ENCODE results near the gene FOXC1. TPM values are rescaled to one million over a fixed set of nuclear protein-coding genes. Genes with fewer than 3 reads are reported as not detected.

Gene FOXC1
- total RNA-seq (2014; rRNA removed; shearing (Covaris generic); ENCODE audit: low replicate concordance) = 73.5 and 88.4 TPM in 2 replicates

DNA sequence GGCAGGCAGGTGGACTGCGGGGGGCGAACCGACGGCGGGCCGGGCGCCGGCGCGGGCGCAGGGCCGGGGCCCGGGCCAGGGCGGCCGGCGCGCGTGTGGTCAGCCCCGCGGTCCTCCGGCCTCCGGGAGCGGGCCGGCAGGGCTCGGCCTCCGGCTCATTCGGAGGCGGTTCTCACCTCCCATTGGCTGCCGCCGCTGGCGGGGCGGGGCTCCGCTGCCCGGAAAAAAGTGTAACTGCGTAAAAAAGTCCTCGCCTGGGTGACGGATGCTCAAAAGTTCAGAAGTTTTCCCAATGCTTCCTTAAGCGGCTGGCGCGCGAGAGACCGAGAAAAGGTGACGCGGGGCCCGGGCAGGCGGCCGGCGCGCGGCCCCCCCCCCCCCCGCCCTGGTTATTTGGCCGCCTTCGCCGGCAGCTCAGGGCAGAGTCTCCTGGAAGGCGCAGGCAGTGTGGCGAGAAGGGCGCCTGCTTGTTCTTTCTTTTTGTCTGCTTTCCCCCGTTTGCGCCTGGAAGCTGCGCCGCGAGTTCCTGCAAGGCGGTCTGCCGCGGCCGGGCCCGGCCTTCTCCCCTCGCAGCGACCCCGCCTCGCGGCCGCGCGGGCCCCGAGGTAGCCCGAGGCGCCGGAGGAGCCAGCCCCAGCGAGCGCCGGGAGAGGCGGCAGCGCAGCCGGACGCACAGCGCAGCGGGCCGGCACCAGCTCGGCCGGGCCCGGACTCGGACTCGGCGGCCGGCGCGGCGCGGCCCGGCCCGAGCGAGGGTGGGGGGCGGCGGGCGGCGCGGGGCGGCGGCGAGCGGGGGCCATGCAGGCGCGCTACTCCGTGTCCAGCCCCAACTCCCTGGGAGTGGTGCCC is at the start of gene FOXC1:
TSS of gene FOXC1 (plus strand) at position 268 of the 849 bp plus-strand sequence. CDS start at position 799, 531 bp downstream.
- in situ Hi-C loops (cut with HindIII; ENCODE audit: low pct_unique_long_range_greater_than_20kb, low sequenced_read_pairs) = loop anchor here (10.0 kb wide), 1 partner anchor 1025 kb away; no protein-coding TSS in a partner anchor

DNA sequence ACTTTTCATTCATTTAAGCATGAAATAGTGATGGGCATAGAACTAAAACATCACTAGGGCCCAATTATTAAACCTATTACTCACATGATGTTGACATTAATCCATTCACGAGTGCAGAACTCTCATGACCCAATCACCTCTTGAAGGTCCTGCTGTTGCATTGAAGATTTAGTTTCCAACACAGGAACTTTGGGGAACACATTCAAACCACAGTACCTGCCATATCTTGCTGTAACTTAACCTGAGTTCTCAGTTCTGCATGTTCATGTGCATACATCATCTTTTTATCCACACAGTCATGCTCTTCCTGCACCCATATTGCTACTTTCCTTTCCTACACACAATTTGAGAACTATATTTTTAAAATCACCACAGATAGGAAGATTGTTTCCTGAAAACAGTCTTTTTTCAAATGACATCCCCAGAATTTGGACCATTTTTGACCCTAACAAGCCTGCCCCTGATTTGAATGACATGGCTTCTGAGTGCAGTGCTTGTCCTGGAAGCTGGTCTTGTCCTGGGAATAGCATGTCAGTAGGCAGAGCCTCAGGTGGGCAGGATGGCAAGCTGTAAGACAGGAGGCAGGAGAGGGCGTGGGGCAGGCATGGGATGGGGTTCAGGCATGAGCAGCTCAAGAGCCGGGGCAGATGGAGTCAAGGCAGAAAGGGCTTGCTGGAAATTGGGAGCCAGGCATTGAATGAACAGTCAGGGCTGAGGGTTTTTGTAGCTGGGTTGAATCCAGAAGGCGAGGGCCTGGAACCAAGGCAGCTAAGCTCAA is 49.2 kb upstream of the FOXC1 start:
- in situ Hi-C loops (cut with HindIII; ENCODE audit: low pct_unique_long_range_greater_than_20kb, low sequenced_read_pairs) = no loop called here
- DNase-seq (ENCODE audit: low read depth) = no peak

More for the DNA sequence above, at the start of gene FOXC1:
- DNase-seq (ENCODE audit: low read depth) = peak; percentile 98

- no peak for DNase-seq (ENCODE audit: low read depth)
- in situ Hi-C loops (cut with HindIII; ENCODE audit: low pct_unique_long_range_greater_than_20kb, low sequenced_read_pairs) = no loop called here
Observed at GRCh38 chr6:1561355-1561754, 48.4 kb upstream of the FOXC1 start.

DNA sequence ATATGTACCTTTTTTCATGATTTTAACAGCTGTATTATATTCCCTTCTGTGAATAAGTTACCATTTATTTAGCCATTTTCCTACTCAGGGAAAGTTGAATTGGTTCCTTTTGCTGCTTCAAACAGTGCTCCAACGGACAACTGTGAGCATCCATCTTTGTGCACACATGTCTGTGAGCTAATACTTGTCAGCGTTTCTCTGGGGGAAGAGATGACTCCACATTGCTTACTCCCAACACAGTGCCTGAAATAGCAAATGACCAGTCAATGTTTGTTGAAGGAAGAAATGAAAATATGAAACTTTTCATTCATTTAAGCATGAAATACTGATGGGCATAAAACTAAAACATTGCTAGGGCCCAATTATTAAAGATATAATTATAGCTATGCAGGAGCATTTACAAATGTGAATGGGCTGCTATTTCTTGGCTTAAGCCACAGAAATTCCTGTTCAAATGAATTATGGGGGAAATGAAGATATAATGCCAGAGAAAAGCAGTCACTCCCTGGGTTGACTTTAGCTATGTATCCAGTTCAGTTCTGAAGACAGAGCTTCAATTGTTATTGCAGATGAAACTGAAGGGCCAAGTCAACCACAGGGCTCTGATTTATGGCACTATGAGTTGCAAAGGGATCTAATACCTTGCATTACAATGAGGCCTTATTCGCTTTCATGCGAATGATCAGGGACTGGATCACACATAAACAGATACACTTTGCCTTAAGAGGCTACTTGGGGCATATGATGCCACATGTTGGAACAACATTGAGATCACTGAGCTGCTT is 47.4 kb upstream of the FOXC1 start:
- in situ Hi-C loops (cut with HindIII; ENCODE audit: low pct_unique_long_range_greater_than_20kb, low sequenced_read_pairs) = no loop called here
- DNase-seq (ENCODE audit: low read depth) = no peak

DNA sequence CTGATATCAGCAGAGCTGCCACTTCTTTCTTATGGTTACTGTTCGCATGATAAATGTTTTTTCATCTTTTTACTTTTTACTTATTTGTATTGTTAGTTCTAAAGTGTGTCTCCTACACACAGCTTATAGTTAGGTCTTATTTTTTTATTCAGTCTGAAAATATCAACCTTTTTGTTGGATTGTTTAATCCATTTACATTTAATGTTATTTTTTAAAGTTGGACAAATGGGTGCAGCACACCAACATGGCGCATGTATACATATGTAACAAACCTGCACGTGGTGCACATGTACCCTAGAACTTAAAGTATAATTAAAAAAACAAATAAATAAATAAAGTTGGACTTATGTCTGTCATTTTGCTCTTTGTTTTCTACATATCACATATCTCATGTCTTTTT is 40.3 kb upstream of the FOXC1 start:
- in situ Hi-C loops (cut with HindIII; ENCODE audit: low pct_unique_long_range_greater_than_20kb, low sequenced_read_pairs) = no loop called here

GRCh38 chr6:1570848-1571247 is 38.9 kb upstream of the FOXC1 start:
- DNase-seq (ENCODE audit: low read depth) = no peak
- in situ Hi-C loops (cut with HindIII; ENCODE audit: low pct_unique_long_range_greater_than_20kb, low sequenced_read_pairs) = no loop called here

More for the DNA sequence above, 40.3 kb upstream of the FOXC1 start:
- DNase-seq (ENCODE audit: low read depth) = no peak

- in situ Hi-C loops (cut with HindIII; ENCODE audit: low pct_unique_long_range_greater_than_20kb, low sequenced_read_pairs) = no loop called here
- DNase-seq (ENCODE audit: low read depth) = no peak
Observed at GRCh38 chr6:1572892-1573291, 36.8 kb upstream of the FOXC1 start.

DNA sequence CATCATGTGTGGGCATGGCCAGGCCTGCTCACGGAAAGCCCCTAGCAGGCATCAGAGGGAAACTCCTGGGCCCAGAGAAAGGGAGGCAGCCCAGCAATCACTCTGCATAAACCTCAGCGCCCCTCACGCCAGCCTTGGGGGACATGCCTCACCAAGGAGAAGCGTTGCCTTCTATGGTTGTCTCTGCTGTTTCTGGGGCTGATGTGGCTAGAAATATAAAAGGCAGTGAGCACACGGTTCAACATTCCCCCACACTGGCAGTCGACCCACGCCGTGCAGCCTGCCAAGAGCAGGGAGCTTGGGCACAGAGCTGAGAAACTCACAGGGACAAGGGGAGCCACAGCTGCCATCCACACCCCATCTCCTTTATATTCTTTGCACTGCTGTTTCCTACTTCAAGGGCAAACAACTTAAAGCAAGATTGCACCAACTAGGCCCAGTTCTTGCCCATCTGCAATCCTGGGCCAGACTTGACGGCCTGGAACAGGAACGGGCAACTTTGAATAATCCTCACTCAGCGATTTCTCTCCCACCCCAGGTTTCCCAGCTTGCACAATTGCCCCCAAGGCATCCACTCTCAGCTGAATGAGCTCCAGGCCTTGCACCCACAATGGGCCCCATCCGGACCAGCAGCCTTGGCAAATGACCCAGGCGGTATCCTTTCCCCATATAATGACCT is 35.5 kb upstream of the FOXC1 start:
- DNase-seq (ENCODE audit: low read depth) = no peak
- in situ Hi-C loops (cut with HindIII; ENCODE audit: low pct_unique_long_range_greater_than_20kb, low sequenced_read_pairs) = no loop called here

GRCh38 chr6:1574890-1575209 is 34.9 kb upstream of the FOXC1 start:
- in situ Hi-C loops (cut with HindIII; ENCODE audit: low pct_unique_long_range_greater_than_20kb, low sequenced_read_pairs) = no loop called here
- no peak for DNase-seq (ENCODE audit: low read depth)

- no peak for DNase-seq (ENCODE audit: low read depth)
- in situ Hi-C loops (cut with HindIII; ENCODE audit: low pct_unique_long_range_greater_than_20kb, low sequenced_read_pairs) = no loop called here
Observed at GRCh38 chr6:1575210-1576041, 34.3 kb upstream of the FOXC1 start.

DNA sequence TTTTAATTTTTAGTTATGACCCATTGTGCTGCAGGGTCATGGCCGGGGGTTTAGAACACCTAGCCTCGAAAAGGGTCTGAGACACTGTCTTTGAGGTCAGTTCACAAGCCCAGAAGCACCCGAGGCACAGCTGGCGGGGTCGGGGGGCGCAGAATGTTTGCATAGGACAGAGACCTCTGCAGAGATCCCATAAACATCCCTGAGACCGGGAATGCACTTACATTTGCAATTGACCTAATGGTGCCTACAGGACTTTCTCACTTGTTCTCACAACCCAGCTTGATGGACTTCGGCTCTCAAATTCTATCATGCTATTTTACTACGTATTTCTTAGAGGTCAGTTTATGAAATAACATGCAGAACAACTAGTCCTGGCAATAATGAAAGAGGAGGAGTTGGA is 33.5 kb upstream of the FOXC1 start:
- in situ Hi-C loops (cut with HindIII; ENCODE audit: low pct_unique_long_range_greater_than_20kb, low sequenced_read_pairs) = no loop called here
- DNase-seq (ENCODE audit: low read depth) = no peak

DNA sequence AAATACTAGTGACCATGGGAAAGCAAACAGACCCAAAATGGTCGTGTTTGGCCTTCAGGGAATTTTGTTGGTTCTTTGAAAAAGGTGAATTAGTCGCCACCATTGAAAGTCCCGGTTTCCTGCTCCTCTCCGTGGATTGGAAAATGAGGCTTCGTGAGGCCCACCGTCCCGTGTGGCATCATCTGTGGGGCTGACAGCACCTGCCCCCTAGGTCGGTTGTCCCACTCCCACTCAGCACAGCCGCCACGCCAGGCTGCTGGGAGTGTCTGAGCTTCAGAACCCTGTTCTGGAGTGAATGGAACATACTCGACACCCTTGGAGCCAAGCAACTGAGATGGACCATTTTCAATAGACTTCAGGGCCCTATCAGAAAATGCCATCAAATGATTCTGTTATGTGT is 33.0 kb upstream of the FOXC1 start:
- in situ Hi-C loops (cut with HindIII; ENCODE audit: low pct_unique_long_range_greater_than_20kb, low sequenced_read_pairs) = no loop called here
- DNase-seq (ENCODE audit: low read depth) = no peak

DNA sequence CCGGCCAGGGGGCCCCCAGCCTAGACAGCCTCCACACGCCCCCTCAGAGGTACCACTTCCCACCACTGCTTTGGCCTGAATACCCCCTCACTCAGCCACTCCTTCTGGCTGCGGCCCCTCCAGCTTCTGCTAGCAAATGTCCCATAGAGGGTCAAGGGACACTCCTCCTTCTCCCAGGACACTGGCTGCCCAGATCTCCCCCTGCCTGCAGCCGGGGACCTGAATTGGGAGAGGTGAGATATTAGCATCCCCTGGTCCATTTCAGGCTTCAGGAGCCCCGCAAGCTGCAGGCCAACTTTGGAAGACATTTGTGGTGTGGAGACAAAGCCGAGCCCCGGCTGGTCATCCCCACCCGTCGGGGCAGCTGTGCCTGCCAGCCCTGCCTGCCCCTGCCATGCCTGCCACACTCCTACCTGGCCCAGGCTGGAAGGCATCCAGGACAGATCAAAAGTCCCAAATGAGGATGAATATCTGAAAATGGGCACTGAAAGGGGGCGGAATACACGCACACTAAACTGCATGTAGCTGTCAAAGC is 32.5 kb upstream of the FOXC1 start:
- no peak for DNase-seq (ENCODE audit: low read depth)
- in situ Hi-C loops (cut with HindIII; ENCODE audit: low pct_unique_long_range_greater_than_20kb, low sequenced_read_pairs) = no loop called here

GRCh38 chr6:1577896-1578745 is 31.6 kb upstream of the FOXC1 start:
- no peak for DNase-seq (ENCODE audit: low read depth)
- in situ Hi-C loops (cut with HindIII; ENCODE audit: low pct_unique_long_range_greater_than_20kb, low sequenced_read_pairs) = no loop called here

- in situ Hi-C loops (cut with HindIII; ENCODE audit: low pct_unique_long_range_greater_than_20kb, low sequenced_read_pairs) = no loop called here
- DNase-seq (ENCODE audit: low read depth) = no peak
Observed at GRCh38 chr6:1579096-1579495, 30.6 kb upstream of the FOXC1 start.

DNA sequence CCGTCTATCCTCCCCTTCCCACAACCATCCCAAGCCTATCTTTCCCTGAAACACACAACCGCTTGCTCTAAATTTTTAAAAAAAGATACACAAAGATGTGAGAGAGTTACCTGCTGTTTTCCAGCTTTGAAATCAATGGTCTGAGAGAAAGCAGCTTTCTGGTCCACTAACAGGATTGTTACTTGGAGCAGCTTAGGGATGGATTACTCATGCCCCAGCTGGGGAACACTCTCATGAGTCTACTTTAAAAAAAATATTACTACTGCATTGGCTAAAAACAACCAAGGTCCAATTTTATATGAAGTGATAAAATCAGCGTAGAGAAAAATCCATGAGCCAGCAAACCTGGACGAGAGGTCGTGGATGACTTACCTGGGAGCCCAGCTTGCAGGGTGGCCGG is 29.6 kb upstream of the FOXC1 start:
- in situ Hi-C loops (cut with HindIII; ENCODE audit: low pct_unique_long_range_greater_than_20kb, low sequenced_read_pairs) = no loop called here

More for the DNA sequence above, 29.6 kb upstream of the FOXC1 start:
- DNase-seq (ENCODE audit: low read depth) = no peak

Measured in Caki2 (cell line).